ENCODE results near the gene CYP24A1.

- TF ChIP-seq REST (IDR thresholded peaks at IDR 0.05; ENCODE audit: insufficient read depth in 1 of 2, low read depth in 2 of 2, low read length in 2 of 2) (no peak), TAF1 (IDR thresholded peaks at IDR 0.05; ENCODE audit: borderline replicate concordance, insufficient read depth, low read length) (no peak), POLR2AphosphoS5 (IDR thresholded peaks at IDR 0.05; ENCODE audit: low read depth, low read length) (no peak), SIN3A (IDR thresholded peaks at IDR 0.05; ENCODE audit: borderline replicate concordance, insufficient read depth, low read length) (no peak)
These were observed 69.8 kb downstream of the CYP24A1 start for GRCh38 chr20:54103762-54104600.

All from PFSK-1 (cell line).